ENCODE data around the gene CSPG4.

GRCh38 chr15:75669191-75669878 lies 43.3 kb downstream of the CSPG4 start:
- TF ChIP-seq ZNF274 (IDR thresholded peaks at IDR 0.05; ENCODE audit: low read depth, low read length): no peak
- no peak for TF ChIP-seq SUZ12 (IDR thresholded peaks at IDR 0.05; ENCODE audit: extremely low read depth, insufficient read depth, insufficient read length)

Measured in NT2/D1 (cell line).